ENCODE data around the gene ANKRD13C. TPM values are rescaled to one million over a fixed set of nuclear protein-coding genes. Genes with fewer than 3 reads are reported as not detected.

ANKRD13C gene
- total RNA-seq, 1 donor from 2014 or later: 30.2 TPM

Other genes starting within 250 kb of the ANKRD13C start
- gene LRRC40, start 149.1 kb downstream of the ANKRD13C start, total RNA-seq: 10.6 TPM
- gene SRSF11, start 133.3 kb downstream of the ANKRD13C start, total RNA-seq: 81.0 TPM
- gene CTH, start 56.5 kb upstream of the ANKRD13C start, total RNA-seq: 4.3 TPM